Choroid plexus epithelial cell (primary cell): ENCODE results near the gene STK38.
A peak's percentile ranks its signal among the peaks of the same experiment; 100 is the strongest.

Experiments used
- DNase-seq: peaks from one replicate; pipeline ENCODE4 v3.0.0-alpha.2; 2010; ENCODE audit warnings: low read depth
- H3K4me3 ChIP-seq: 2 replicates; pipeline ENCODE4 v1.5.1; 2011; ENCODE audit warnings: low read depth, mild to moderate bottlenecking, control low read depth, low read length, moderate library complexity
- CTCF ChIP-seq: conservative IDR thresholded peaks from 2 replicates; pipeline ENCODE4 v1.5.1; 2011; ENCODE audit warnings: low read depth, mild to moderate bottlenecking, control low read depth, inconsistent platforms, low read length, moderate library complexity

STK38 gene

GRCh38 chr6:36546920-36547645 is at the start of gene STK38:
Gene STK38 (minus strand): TSS chr6:36547479. CDS start chr6:36540202, 7,277 bp downstream.
- peak; percentile 89 for DNase-seq
- TF ChIP-seq CTCF = no peak
- H3K4me3 ChIP-seq = peak within 1 kb of the TSS; percentile 97

DNA sequence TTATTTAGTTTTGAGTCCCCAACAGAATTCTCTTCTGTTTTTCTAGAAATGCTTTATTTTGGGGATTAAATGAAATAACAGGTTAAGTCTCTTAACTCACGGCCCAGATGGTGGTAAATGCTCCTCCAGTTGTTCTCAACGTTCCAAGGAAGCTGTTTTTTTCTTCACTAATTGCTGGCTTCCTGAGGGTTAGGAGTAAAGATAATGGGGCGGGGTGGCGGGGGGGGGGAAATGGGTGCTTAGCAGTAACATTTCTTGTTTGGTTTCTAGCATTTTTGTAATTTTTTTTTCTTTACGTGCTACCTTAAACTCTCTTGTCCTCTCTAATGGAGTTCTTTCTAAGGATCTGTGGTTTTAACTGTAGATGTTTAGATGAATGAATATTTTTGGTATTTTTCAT is 49.1 kb upstream of the STK38 start:
- no peak for DNase-seq
- no peak for TF ChIP-seq CTCF
- peak overlapping the region; percentile 91 for H3K4me3 ChIP-seq

DNA sequence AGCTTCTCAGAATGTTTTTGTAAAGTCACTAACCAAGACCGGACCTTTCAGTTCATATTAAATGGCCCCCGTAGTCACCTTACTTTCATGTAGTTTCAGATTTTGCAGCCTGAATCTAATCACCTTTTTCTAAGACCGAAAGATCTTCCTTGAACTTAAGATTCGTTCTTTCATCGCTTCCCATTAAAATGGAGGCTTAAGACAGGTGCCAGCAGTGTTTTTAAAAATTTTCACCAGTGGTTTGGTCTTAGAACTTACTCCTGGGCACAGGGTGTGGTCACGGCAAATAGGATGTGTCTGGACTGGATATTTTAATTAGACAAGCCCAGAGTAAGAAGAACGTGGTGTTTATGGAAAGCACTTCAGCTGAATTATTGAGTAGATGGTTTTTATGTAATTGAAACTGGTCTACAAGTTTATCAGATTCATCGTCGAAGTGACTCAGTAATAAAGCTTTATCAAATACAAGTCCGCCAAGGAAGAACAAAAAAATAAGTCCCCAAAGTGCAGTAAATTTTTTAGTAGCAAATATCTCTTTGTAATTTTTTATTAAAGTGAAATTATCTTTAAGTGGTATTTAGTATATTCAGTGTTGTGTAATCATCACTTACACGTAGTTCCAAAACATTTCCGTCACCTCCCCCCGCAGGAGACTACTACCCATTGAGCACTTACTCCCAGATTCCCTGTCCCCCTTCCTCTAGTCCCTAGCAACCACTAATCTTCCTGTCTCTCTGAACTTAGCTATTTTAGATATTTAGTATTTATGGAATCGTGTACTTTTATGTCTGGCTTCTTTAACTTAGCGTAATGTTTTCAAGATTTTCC is 47.8 kb upstream of the STK38 start:
- H3K4me3 ChIP-seq = peak overlapping the region; percentile 91
- peak; percentile 71 for DNase-seq
- no peak for TF ChIP-seq CTCF

DNA sequence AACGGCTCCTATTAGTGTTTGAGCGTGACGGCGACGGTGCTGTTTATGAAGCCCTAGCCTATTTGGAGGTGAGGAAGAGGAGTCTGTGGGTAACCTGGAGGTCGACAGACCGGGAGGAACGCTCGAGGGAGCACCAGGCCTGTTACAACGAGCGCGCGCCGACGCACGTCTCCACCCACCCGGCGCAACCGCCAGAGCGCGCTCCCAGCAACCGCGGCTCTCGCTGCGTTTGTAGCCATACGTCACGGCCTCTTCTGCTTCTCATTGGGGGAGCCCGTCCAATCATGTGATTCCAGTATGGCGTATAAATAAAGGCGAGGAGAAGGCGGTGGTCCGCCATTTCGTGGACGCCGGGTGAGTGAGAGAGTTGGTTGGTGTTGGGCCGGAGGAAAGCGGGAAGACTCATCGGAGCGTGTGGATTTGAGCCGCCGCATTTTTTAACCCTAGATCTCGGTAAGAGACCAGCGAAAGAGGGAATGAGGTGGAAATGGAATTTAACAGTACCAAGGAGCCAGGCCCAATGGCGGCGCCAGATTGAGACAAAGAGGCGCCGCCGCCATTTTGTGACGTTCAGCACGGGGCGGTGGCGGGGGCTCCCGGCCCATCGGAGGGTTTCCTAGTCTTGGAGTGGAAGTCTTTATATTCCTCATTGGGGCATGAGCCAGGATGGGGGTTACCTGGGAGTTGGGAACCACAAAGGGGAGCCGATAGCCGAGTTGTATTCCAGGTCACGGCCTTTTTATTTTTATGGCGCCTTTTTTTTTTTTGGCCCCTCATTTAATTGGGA is 46.9 kb upstream of the STK38 start, which contains the start of gene SRSF3:
Gene SRSF3 (plus strand): TSS at position 334 of the 787 bp plus-strand sequence. CDS start 2,401 bp downstream, outside the sequence.
- TF ChIP-seq CTCF = peak; percentile 49
- peak; percentile 99 for DNase-seq
- peak within 1 kb of the TSS; percentile 91 for H3K4me3 ChIP-seq

DNA sequence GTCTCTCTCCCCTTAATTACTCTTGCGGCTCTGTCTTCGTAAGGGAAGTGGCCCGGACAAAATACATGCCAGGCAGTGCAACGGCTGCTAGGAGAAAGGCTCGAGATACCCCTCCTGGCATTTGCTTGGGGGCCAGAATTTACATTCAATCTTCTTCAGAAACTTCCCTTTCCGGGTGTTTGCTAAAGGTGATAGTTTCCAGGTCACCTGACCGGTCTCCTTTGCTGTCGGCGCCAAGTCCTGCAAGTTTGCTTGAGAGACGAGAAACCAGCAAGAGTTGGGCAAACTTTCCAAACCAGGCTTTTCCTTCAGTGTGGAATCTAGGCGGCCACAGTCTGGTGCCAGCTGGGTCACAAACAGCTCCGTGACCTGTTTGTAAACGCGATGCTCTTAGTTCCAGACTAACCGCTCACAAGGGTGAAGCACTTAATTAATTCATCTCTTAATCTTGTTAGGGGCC is 46.3 kb upstream of the STK38 start:
- no peak for TF ChIP-seq CTCF
- peak overlapping the region; percentile 91 for H3K4me3 ChIP-seq
- DNase-seq = peak; percentile 53

- no peak for DNase-seq
- no peak overlapping the region for H3K4me3 ChIP-seq
- no peak for TF ChIP-seq CTCF
These were observed 45.0 kb upstream of the STK38 start for GRCh38 chr6:36592221-36592655.
